HCT116 (cell line): Measurements from ENCODE around the gene NETO1. TPM values are rescaled to one million over a fixed set of nuclear protein-coding genes. Genes with fewer than 3 reads are reported as not detected.

ENCODE experiments used
- ATAC-seq: fragments of 200-7000 bp; cut with Tn5 transposase; 2 replicates; pipeline ENCODE4 v1.9.1; 2020; ENCODE audit warnings: mild to moderate bottlenecking, moderate library complexity
- BruUV-seq: library from RNA; stranded (reverse); fragments of 400-500 nt; replicated peaks from 2 replicates; lab custom pipeline; 2021; lab: Mats Ljungman, UMichigan
- CTCF ChIA-PET: fragments of 300-600 bp; sonication (Branson Sonifier 250); formaldehyde crosslinking; loops from one replicate; lab custom pipeline; 2021; ENCODE audit warnings: antibody characterized with exemption; lab: Charles Lee
- POLR2A ChIA-PET: fragments of 300-600, 350-600 bp; sonication (Branson Sonifier 250); formaldehyde crosslinking; loops from one replicate; lab custom pipeline; 2021; ENCODE audit warnings: antibody characterized with exemption; lab: Charles Lee
- RAD21 ChIA-PET, 2 experiments: fragments of 300-600 bp; sonication (Branson Sonifier 250); formaldehyde crosslinking; loops; one replicate each; lab custom pipeline; 2023; ENCODE audit warnings: low total read pairs in 2 of 2; ENCODE audit not compliant: uncharacterized antibody in 2 of 2, unreplicated experiment in 2 of 2, low non-redundant PET in 1 of 2; lab: Charles Lee
- DNase-seq: peaks from one replicate; pipeline ENCODE4 v3.0.0-alpha.2; 2010; ENCODE audit warnings: low read depth, low spot score
- H2AFZ ChIP-seq: fragments of 200-600 bp; shearing (Covaris generic), sonication (generic); 2 replicates; pipeline ENCODE4 v1.6.1; 2017; ENCODE audit warnings: low read depth, mixed run types, mixed read lengths, antibody characterized with exemption, low read length; ENCODE audit not compliant: poor library complexity, severe bottlenecking
- H3K27ac ChIP-seq: 2 replicates; pipeline ENCODE4 v1.5.1; 2012; ENCODE audit warnings: low read depth, low read length
- H3K27me3 ChIP-seq: fragments of 200-600 bp; sonication (generic); 2 replicates; pipeline ENCODE4 v1.6.1; 2016; ENCODE audit warnings: mixed run types, low read length, mixed read lengths; ENCODE audit not compliant: insufficient read depth
- H3K36me3 ChIP-seq, 2 experiments: fragments of 200-500 bp in 1 of 2; fragments of 200-600 bp in 1 of 2; sonication (Bioruptor generic) in 1 of 2; sonication (generic) in 1 of 2; 2 replicates each; pipeline versions ENCODE4 v1.5.1 to v1.6.1; 2014 to 2016; ENCODE audit warnings: low read length in 2 of 2, inconsistent platforms in 1 of 2, mixed read lengths in 1 of 2, mixed run types in 1 of 2; ENCODE audit not compliant: insufficient read depth in 2 of 2, control insufficient read depth in 1 of 2
- H3K4me1 ChIP-seq, 2 experiments: fragments of 200-600 bp in 1 of 2; sonication (generic) in 1 of 2; 2 replicates each; pipeline versions ENCODE4 v1.5.1 to v1.6.1; 2012 to 2017; ENCODE audit warnings: low read length in 2 of 2, inconsistent platforms in 1 of 2, mild to moderate bottlenecking in 1 of 2, mixed read lengths in 1 of 2, mixed run types in 1 of 2, moderate library complexity in 1 of 2; ENCODE audit not compliant: insufficient read depth in 2 of 2, control insufficient read depth in 1 of 2
- H3K4me2 ChIP-seq: fragments of 200-600 bp; sonication (generic); 2 replicates; pipeline ENCODE4 v1.6.1; 2017; ENCODE audit warnings: mixed run types, low read length, mixed read lengths
- H3K4me3 ChIP-seq, 2 experiments: fragments of 200-600 bp in 1 of 2; sonication (generic) in 1 of 2; replicated peaks in 1 of 2; 2 replicates each; pipeline ENCODE4 v1.5.1; 2011 to 2016; ENCODE audit warnings: low read length in 2 of 2, control low read depth in 1 of 2, low read depth in 1 of 2, mild to moderate bottlenecking in 1 of 2, mixed read lengths in 1 of 2, mixed run types in 1 of 2
- H3K79me2 ChIP-seq: fragments of 200-600 bp; sonication (generic); 2 replicates; pipeline ENCODE4 v1.6.1; 2017; ENCODE audit warnings: mild to moderate bottlenecking, mixed run types, low read length, moderate library complexity, mixed read lengths; ENCODE audit not compliant: insufficient read depth
- H3K9ac ChIP-seq: fragments of 200-600 bp; sonication (generic); 2 replicates; pipeline ENCODE4 v1.6.1; 2016; ENCODE audit warnings: low read length, mixed read lengths
- H3K9me2 ChIP-seq: fragments of 200-600 bp; sonication (generic), shearing (Covaris generic); 2 replicates; pipeline ENCODE4 v1.6.1; 2017; ENCODE audit warnings: mixed run types, mild to moderate bottlenecking, moderate library complexity; ENCODE audit not compliant: insufficient read depth
- H3K9me3 ChIP-seq, 2 experiments: fragments of 200-500 bp in 1 of 2; fragments of 200-600 bp in 1 of 2; sonication (Bioruptor generic) in 1 of 2; sonication (generic) in 1 of 2; 2 replicates each; pipeline ENCODE4 v1.6.1; 2014 to 2017; ENCODE audit warnings: low read length in 2 of 2, mixed read lengths in 2 of 2, inconsistent platforms in 1 of 2, low read depth in 1 of 2, mild to moderate bottlenecking in 1 of 2, mixed run types in 1 of 2, moderate library complexity in 1 of 2; ENCODE audit not compliant: control insufficient read depth in 1 of 2, insufficient read depth in 1 of 2
- H4K20me1 ChIP-seq: fragments of 200-600 bp; sonication (generic), shearing (Covaris generic); 2 replicates; pipeline ENCODE4 v1.6.1; 2017; ENCODE audit warnings: mixed run types, mild to moderate bottlenecking, moderate library complexity; ENCODE audit not compliant: insufficient read depth
- CBX3 ChIP-seq: IDR thresholded peaks from 2 replicates; pipeline ENCODE4 v1.6.1; 2012; ENCODE audit warnings: low read depth
- CEBPB ChIP-seq: IDR thresholded peaks from 2 replicates; pipeline ENCODE4 v1.6.1; 2012; ENCODE audit warnings: low read depth
- CTCF ChIP-seq, 3 experiments: fragments of 200-600 bp in 1 of 3; sonication (generic) in 1 of 3; IDR thresholded peaks in 2 of 3; conservative IDR thresholded peaks in 1 of 3; 2 replicates each; pipeline ENCODE4 v1.5.1; 2012 to 2017; ENCODE audit warnings: low read depth in 2 of 3, low read length in 2 of 3, antibody characterized with exemption in 1 of 3, borderline replicate concordance in 1 of 3, control low read depth in 1 of 3, mild to moderate bottlenecking in 1 of 3, mixed read lengths in 1 of 3, mixed run types in 1 of 3, moderate library complexity in 1 of 3; ENCODE audit not compliant: insufficient read depth in 1 of 3
- EGR1 ChIP-seq: IDR thresholded peaks from 2 replicates; pipeline ENCODE4 v1.6.1; 2012; ENCODE audit warnings: low read depth
- ELF1 ChIP-seq: IDR thresholded peaks from 2 replicates; pipeline ENCODE4 v1.6.1; 2012; ENCODE audit warnings: low read depth, borderline replicate concordance
- EZH2 ChIP-seq: fragments of 200-600 bp; sonication (generic); IDR thresholded peaks from 2 replicates; pipeline ENCODE4 v1.6.1; 2017; ENCODE audit warnings: antibody characterized with exemption, mixed run types
- EZH2phosphoT487 ChIP-seq: fragments of 200-600 bp; IDR thresholded peaks from 2 replicates; pipeline ENCODE4 v1.6.1; 2018; ENCODE audit warnings: antibody characterized with exemption, borderline replicate concordance
- FOSL1 ChIP-seq: IDR thresholded peaks from 2 replicates; pipeline ENCODE4 v1.6.1; 2012; ENCODE audit warnings: low read depth
- MAX ChIP-seq: IDR thresholded peaks from 2 replicates; pipeline ENCODE4 v1.6.1; 2012
- POLR2A ChIP-seq: IDR thresholded peaks from 2 replicates; pipeline ENCODE4 v1.7.0; 2011; ENCODE audit warnings: borderline replicate concordance; ENCODE audit not compliant: insufficient read depth, insufficient read length; ENCODE audit errors: extremely low read depth
- POLR2AphosphoS5 ChIP-seq: IDR thresholded peaks from 2 replicates; pipeline ENCODE4 v1.6.1; 2011; ENCODE audit warnings: mild to moderate bottlenecking, low read depth, low read length, moderate library complexity
- SIN3A ChIP-seq: IDR thresholded peaks from 2 replicates; pipeline ENCODE4 v1.6.1; 2012; ENCODE audit warnings: low read depth
- SP1 ChIP-seq: IDR thresholded peaks from 2 replicates; pipeline ENCODE4 v1.6.1; 2012; ENCODE audit warnings: low read depth
- SRF ChIP-seq: IDR thresholded peaks from 2 replicates; pipeline ENCODE4 v1.6.1; 2012; ENCODE audit warnings: low read depth
- YY1 ChIP-seq: IDR thresholded peaks from 2 replicates; pipeline ENCODE4 v1.6.1; 2011; ENCODE audit warnings: low read length, low read depth, moderate library complexity, mild to moderate bottlenecking; ENCODE audit not compliant: insufficient replicate concordance; ENCODE audit errors: extremely low read depth
- ZNF274 ChIP-seq: fragments of 200-500 bp; sonication (Bioruptor generic); IDR thresholded peaks from 2 replicates; pipeline ENCODE4 v1.6.1; 2014; ENCODE audit warnings: mild to moderate bottlenecking, low read depth, low read length, inconsistent platforms
- intact Hi-C: fragments of 100-400 bp; cut with micrococcal nuclease; formaldehyde crosslinking; loops from 2 replicates; pipeline ENCODE4 v1.10.0; 2022
- total RNA-seq: library from RNA; stranded (reverse); gene quantifications from one replicate; pipeline ENCODE4 v1.2.1, GENCODE V29; 2021; ENCODE audit not compliant: unreplicated experiment

The NETO1 gene
- total RNA-seq, 1 experiment from 2014 or later: not detected

- H3K36me3 ChIP-seq: no peaks in the 10 kb centered on the region
- no TSS peak for BruUV-seq
- H3K4me3 ChIP-seq: no peak overlapping the region
- no peak overlapping the region for H3K27ac ChIP-seq
- no peak for TF ChIP-seq POLR2A
- no peak for TF ChIP-seq SIN3A
- TF ChIP-seq CTCF (IDR thresholded peaks at IDR 0.05 in 2 of 3, conservative IDR thresholded peaks at IDR 0.05 in 1 of 3; ENCODE audit: borderline replicate concordance in 1 of 3, insufficient read depth in 1 of 3, low read depth in 2 of 3, low read length in 2 of 3): no peak
- no peak for TF ChIP-seq ELF1
- no peak for TF ChIP-seq POLR2AphosphoS5
- TF ChIP-seq CBX3: no peak
- no peak for TF ChIP-seq SP1
- TF ChIP-seq EGR1: no peak
- TF ChIP-seq CEBPB: no peak
- no peak for TF ChIP-seq MAX
- no peak for TF ChIP-seq SRF
- no peak for TF ChIP-seq FOSL1
- TF ChIP-seq ZNF274: no peak
- no peak for TF ChIP-seq EZH2
- no peak for TF ChIP-seq YY1
- no peak for TF ChIP-seq EZH2phosphoT487
- H3K79me2 ChIP-seq: no peaks in the 10 kb centered on the region
- ChIA-PET RAD21 (no interaction called here), CTCF (no interaction called here), POLR2A (no interaction called here)
- H3K9me3 ChIP-seq: peaks cover 4 to 26% of the 10 kb centered on the region in 2 experiments; a peak in 3 of 4 replicates
- H3K4me2 ChIP-seq: no peak overlapping the region
- H3K9ac ChIP-seq: no peak overlapping the region
- no peaks in the 10 kb centered on the region for H4K20me1 ChIP-seq
- intact Hi-C loops: no loop called here
- no peak overlapping the region for H2AFZ ChIP-seq
- no peak for DNase-seq
- no peaks in the 10 kb centered on the region for H3K4me1 ChIP-seq
- no peaks in the 10 kb centered on the region for H3K9me2 ChIP-seq
- ATAC-seq: no peak
- no peaks in the 10 kb centered on the region for H3K27me3 ChIP-seq
Measured at GRCh38 chr18:72752220-72752619, 115.6 kb downstream of the NETO1 start.
